Stimulated activated CD8-positive, alpha-beta memory T cell treated with anti-CD3 and anti-CD28 coated beads, Interleukin-7, amount 100 ng/mL, for 1 hour (primary cell): ENCODE results near the gene PITPNC1.
"Not testable (repeated sequence)": the region's sequence is repeated elsewhere in the genome, so short reads cannot be mapped to it uniquely, and the experiment has no call there.

Source experiments
- DNase-seq, 2 donors: peaks; one replicate each; pipeline ENCODE4 v3.0.0-alpha.2; 2020; ENCODE audit warnings: low read depth in 2 of 2

Gene PITPNC1

GRCh38 chr17:67514998-67515397 is 137.9 kb downstream of the PITPNC1 start:
- DNase-seq: no peak

- no peak for DNase-seq
Observed at GRCh38 chr17:67515490-67516083, 138.5 kb downstream of the PITPNC1 start.

- DNase-seq: not testable (repeated sequence)
Observed at GRCh38 chr17:67516571-67516970, 139.5 kb downstream of the PITPNC1 start.

GRCh38 chr17:67517325-67517724 is 140.2 kb downstream of the PITPNC1 start:
- DNase-seq: no peak

- no peak for DNase-seq
Observed at GRCh38 chr17:67518876-67519275, 141.8 kb downstream of the PITPNC1 start.

- DNase-seq: no peak
Observed at GRCh38 chr17:67519801-67520251, 142.7 kb downstream of the PITPNC1 start.

GRCh38 chr17:67520252-67520906 is 143.3 kb downstream of the PITPNC1 start:
- no peak for DNase-seq

GRCh38 chr17:67520916-67521774 is 144.1 kb downstream of the PITPNC1 start:
- no peak for DNase-seq

GRCh38 chr17:67521775-67522069 is 144.6 kb downstream of the PITPNC1 start:
- DNase-seq: no peak

- no peak for DNase-seq
Observed at GRCh38 chr17:67523101-67523500, 146.0 kb downstream of the PITPNC1 start.

- DNase-seq: no peak
Observed at GRCh38 chr17:67525239-67526135, 148.4 kb downstream of the PITPNC1 start.

- no peak for DNase-seq
Observed at GRCh38 chr17:67526700-67527099, 149.6 kb downstream of the PITPNC1 start.

GRCh38 chr17:67528751-67529436 is 151.8 kb downstream of the PITPNC1 start:
- DNase-seq: no peak

GRCh38 chr17:67531291-67531690 is 154.2 kb downstream of the PITPNC1 start:
- no peak for DNase-seq

GRCh38 chr17:67532326-67532871 is 155.3 kb downstream of the PITPNC1 start:
- no peak for DNase-seq

- DNase-seq: no peak
Observed at GRCh38 chr17:67534941-67535340, 157.9 kb downstream of the PITPNC1 start.

- no peak for DNase-seq
Observed at GRCh38 chr17:67542219-67543114, 165.4 kb downstream of the PITPNC1 start.

GRCh38 chr17:67544364-67544955 is 167.4 kb downstream of the PITPNC1 start:
- DNase-seq: no peak
